HepG2 (cell line): Measurements from ENCODE around the gene CCDC69. TPM values are rescaled to one million over a fixed set of nuclear protein-coding genes. Genes with fewer than 3 reads are reported as not detected.
A peak's percentile ranks its signal among the peaks of the same experiment; 100 is the strongest.

Experiments
- ATAC-seq: fragments of 200-7000 bp; cut with Tn5 transposase; 3 replicates; pipeline ENCODE4 v1.9.1; 2020; ENCODE audit warnings: mild to moderate bottlenecking, moderate library complexity
- BruUV-seq: library from RNA; stranded (reverse); fragments of 400-500 nt; replicated peaks from 2 replicates; lab custom pipeline; 2021; lab: Mats Ljungman, UMichigan
- CTCF ChIA-PET: fragments of 300-600 bp; formaldehyde crosslinking; extraction: SDS; loops from one replicate; lab custom pipeline; 2021; ENCODE audit warnings: low total read pairs, inconsistent platforms, low intra/inter-chr PET ratio; lab: Yijun Ruan, JAX
- POLR2A ChIA-PET: fragments of 350-600 bp; sonication (Branson Sonifier 250); formaldehyde crosslinking; loops from one replicate; lab custom pipeline; 2020; ENCODE audit warnings: antibody characterized with exemption, inconsistent platforms; lab: Yijun Ruan, JAX
- DNase-seq: peaks from one replicate; pipeline ENCODE4 v3.0.0-alpha.2; 2015; ENCODE audit warnings: low spot score
- FAIRE-seq: peaks from 3 replicates; lab custom pipeline; 2011; peaks lifted over from hg19 to GRCh38; lab: Jason Lieb, UNC
- H2AFZ ChIP-seq: one replicate; pipeline ENCODE4 v1.6.1; 2011; ENCODE audit warnings: low read length, inconsistent platforms
- H3K27ac ChIP-seq: fragments of 300-600 bp; 3 replicates; pipeline ENCODE4 v1.8.0; 2011; ENCODE audit warnings: mixed run types, mild to moderate bottlenecking, mixed read lengths, low read length, inconsistent platforms; ENCODE audit not compliant: insufficient read depth; ENCODE audit errors: extremely low read length
- H3K27me3 ChIP-seq, 2 experiments: fragments of 200-600 bp in 1 of 2; 2 replicates in 1 of 2; 3 replicates in 1 of 2; pipeline versions ENCODE4 v1.6.0 to v1.8.0; 2011; ENCODE audit warnings: low read length in 2 of 2, mild to moderate bottlenecking in 2 of 2, moderate library complexity in 2 of 2, inconsistent platforms in 1 of 2; ENCODE audit not compliant: insufficient read depth in 2 of 2, control insufficient read depth in 1 of 2
- H3K36me3 ChIP-seq, 2 experiments: fragments of 200-600 bp in 1 of 2; replicated peaks in 1 of 2; 2 replicates in 1 of 2; 3 replicates in 1 of 2; pipeline versions ENCODE4 v1.5.1 to v1.8.0; 2011; ENCODE audit warnings: low read length in 2 of 2, inconsistent platforms in 1 of 2; ENCODE audit not compliant: insufficient read depth in 2 of 2, control insufficient read depth in 1 of 2
- H3K4me1 ChIP-seq: 2 replicates; pipeline ENCODE4 v1.5.1; 2012; ENCODE audit warnings: low read length, inconsistent platforms; ENCODE audit not compliant: insufficient read depth
- H3K4me2 ChIP-seq: 2 replicates; pipeline ENCODE4 v1.6.0; 2011; ENCODE audit warnings: low read depth, low read length, inconsistent platforms
- H3K4me3 ChIP-seq, 3 experiments: fragments of 200-600 bp in 1 of 3; sonication (generic), shearing (Covaris generic) in 1 of 3; replicated peaks in 1 of 3; 2 replicates each; pipeline ENCODE4 v1.5.1; 2011 to 2016; ENCODE audit warnings: low read length in 3 of 3, inconsistent platforms in 2 of 3, low read depth in 2 of 3, mild to moderate bottlenecking in 2 of 3, control low read depth in 1 of 3, mixed read lengths in 1 of 3; ENCODE audit not compliant: insufficient read depth in 1 of 3
- H3K79me2 ChIP-seq: one replicate; pipeline ENCODE4 v1.6.1; 2011; ENCODE audit warnings: low read length, inconsistent platforms; ENCODE audit not compliant: insufficient read depth
- H3K9ac ChIP-seq: 2 replicates; pipeline ENCODE4 v1.6.0; 2011; ENCODE audit warnings: mild to moderate bottlenecking, low read depth, low read length, inconsistent platforms; ENCODE audit not compliant: insufficient read depth
- H3K9me3 ChIP-seq: 2 replicates; pipeline ENCODE4 v1.5.1; 2012; ENCODE audit warnings: mild to moderate bottlenecking, low read length
- H4K20me1 ChIP-seq: 2 replicates; pipeline ENCODE4 v1.6.0; 2011; ENCODE audit warnings: inconsistent platforms, mild to moderate bottlenecking, low read length, moderate library complexity; ENCODE audit not compliant: insufficient read depth
- ATF3 ChIP-seq: sonication (generic); formaldehyde crosslinking; IDR thresholded peaks from 2 replicates; pipeline ENCODE4 v1.4.0; 2020; ENCODE audit warnings: missing genetic modification reagents
- ATF4 ChIP-seq, 2 experiments: fragments of 450-650 bp in 1 of 2; sonication (generic) in 1 of 2; formaldehyde crosslinking; IDR thresholded peaks; 2 replicates each; pipeline versions ENCODE4 v1.5.0 to v1.8.0; 2020 to 2022; ENCODE audit warnings: mild to moderate bottlenecking in 1 of 2, missing genetic modification reagents in 1 of 2
- CHD4 ChIP-seq: fragments of 200-600 bp; sonication (generic); IDR thresholded peaks from 2 replicates; pipeline ENCODE4 v1.7.0; 2017; ENCODE audit warnings: mild to moderate bottlenecking, low read length, borderline replicate concordance
- ELF1 ChIP-seq: sonication (generic); formaldehyde crosslinking; IDR thresholded peaks from 2 replicates; pipeline ENCODE4 v1.4.0; 2020; ENCODE audit warnings: missing genetic modification reagents
- FOXA3 ChIP-seq: IDR thresholded peaks from 2 replicates; pipeline ENCODE4 v1.6.1; 2016; ENCODE audit warnings: missing genetic modification reagents, missing compliant biosample characterization
- GLI4 ChIP-seq: sonication (generic); formaldehyde crosslinking; IDR thresholded peaks from 2 replicates; pipeline ENCODE4 v1.5.1; 2020; ENCODE audit warnings: missing genetic modification reagents, mild to moderate bottlenecking, moderate library complexity, borderline replicate concordance
- HCFC1 ChIP-seq: fragments of 150-350 bp; IDR thresholded peaks from 2 replicates; pipeline ENCODE4 v1.6.1; 2014; ENCODE audit warnings: low read depth, low read length
- MAFF ChIP-seq: IDR thresholded peaks from 2 replicates; pipeline ENCODE4 v1.6.1; 2011; ENCODE audit warnings: low read depth, low read length, improper control_type of control experiment
- MXD3 ChIP-seq: IDR thresholded peaks from 2 replicates; pipeline ENCODE4 v1.6.1; 2016; ENCODE audit warnings: mild to moderate bottlenecking, missing biosample characterization, missing genetic modification reagents
- TAF15 ChIP-seq: fragments of 200-400 bp; formaldehyde crosslinking; IDR thresholded peaks from one replicate; pipeline ENCODE4 v1.6.1; 2018; ENCODE audit warnings: mild to moderate bottlenecking, low read depth, low read length; ENCODE audit not compliant: poor library complexity, severe bottlenecking
- ZNF577 ChIP-seq: sonication (generic); formaldehyde crosslinking; IDR thresholded peaks from 2 replicates; pipeline ENCODE4 v1.4.0; 2020; ENCODE audit warnings: mild to moderate bottlenecking, low read depth, missing genetic modification reagents, borderline replicate concordance
- WGBS: methylation state at CpG from one replicate; pipeline ENCODE4 v1.1.6; 2017; ENCODE audit warnings: low lambda C conversion rate; 5-methylcytosine and 5-hydroxymethylcytosine counted together
- in situ Hi-C: cut with HindIII; loops from 2 replicates; pipeline ENCODE4 v1.10.0; 2017; ENCODE audit warnings: low pct_unique_long_range_greater_than_20kb; ENCODE audit not compliant: extremely low pct_ligation_motif_present
- intact Hi-C: fragments of 100-400 bp; cut with micrococcal nuclease; formaldehyde crosslinking; loops from one replicate; pipeline ENCODE4 v1.10.0; 2022; ENCODE audit not compliant: unreplicated experiment
- polyA plus RNA-seq, 8 experiments: library from polyadenylated mRNA; depleted of rRNA in 3 of 8; stranded (reverse) in 7 of 8; unstranded in 1 of 8; fragments of >200 nt; fragmentation: Illumina TruSeq in 4 of 8; extraction: Trizol in 4 of 8; gene quantifications; 2 replicates each; pipeline versions ENCODE4 v1.2.1 to v1.2.3, GENCODE V29; 2011 to 2016; ENCODE audit warnings: low read depth in 4 of 8, missing spikeins in 1 of 8, mixed read lengths in 1 of 8; ENCODE audit not compliant: insufficient read depth in 1 of 8
- total RNA-seq, 5 experiments: library from RNA; depleted of rRNA; stranded (reverse); fragments of >200 nt; fragmentation: Illumina TruSeq; extraction: Trizol; gene quantifications; 2 replicates each; pipeline ENCODE4 v1.2.3, GENCODE V29; 2016; ENCODE audit warnings: low read depth in 1 of 5
- TF ChIP-seq, protein P1 (sequence below): IDR thresholded peaks from 2 replicates; pipeline ENCODE4 v1.6.1; 2016; ENCODE audit warnings: control low read depth
- TF ChIP-seq, protein P2 (sequence below): IDR thresholded peaks from 2 replicates; pipeline ENCODE4 v1.6.1; 2016; ENCODE audit warnings: missing compliant biosample characterization, missing genetic modification reagents, borderline replicate concordance
- TF ChIP-seq, protein P3 (sequence below): sonication (generic); formaldehyde crosslinking; IDR thresholded peaks from 2 replicates; pipeline ENCODE4 v1.5.0; 2020; ENCODE audit warnings: mild to moderate bottlenecking, missing genetic modification reagents
- TF ChIP-seq, protein P4 (sequence below): sonication (generic); formaldehyde crosslinking; conservative IDR thresholded peaks from 2 replicates; pipeline ENCODE4 v1.4.0; 2020; ENCODE audit warnings: missing genetic modification reagents

The CCDC69 gene
- total and polyA plus RNA-seq, 2 of the 13 experiments (the other 11 are each of a cell fraction or from before 2014, with no cell fraction given), result 12.2 to 45.2 TPM

DNA sequence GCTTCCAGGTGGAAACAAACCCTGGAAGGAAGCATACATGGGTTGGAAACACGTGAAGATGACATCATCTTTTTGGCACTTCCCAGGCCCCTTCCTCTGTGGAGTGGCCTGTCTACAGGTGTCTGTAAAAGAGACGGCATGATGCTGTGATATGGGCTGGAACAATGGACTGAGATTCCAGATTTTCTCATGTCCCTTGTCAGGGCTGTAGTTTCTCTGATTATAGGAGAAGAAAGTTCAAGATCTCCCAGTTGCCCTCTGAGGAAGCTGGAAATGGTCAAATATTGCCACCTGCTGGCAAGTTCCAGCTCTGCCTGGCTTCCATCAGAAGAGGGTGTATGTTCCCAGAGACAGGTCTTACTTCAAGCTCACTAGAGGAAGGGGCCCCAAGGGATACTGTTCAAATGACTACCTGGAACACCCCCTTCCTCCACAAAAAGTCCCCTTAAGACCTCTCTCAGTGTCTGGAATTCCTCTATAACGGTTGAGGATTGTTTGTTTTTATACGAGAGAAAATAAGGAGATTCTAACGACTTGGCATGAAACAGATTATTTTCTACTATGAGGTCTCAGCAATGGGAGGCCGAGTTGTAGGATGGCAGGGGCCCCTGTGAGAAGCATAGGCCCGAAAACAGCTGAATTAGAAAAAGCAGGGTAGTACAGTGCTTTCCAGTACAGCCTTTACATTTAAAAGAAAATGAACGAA lies 59.1 kb downstream of the CCDC69 start (continued):
- TF ChIP-seq, protein P1, sequence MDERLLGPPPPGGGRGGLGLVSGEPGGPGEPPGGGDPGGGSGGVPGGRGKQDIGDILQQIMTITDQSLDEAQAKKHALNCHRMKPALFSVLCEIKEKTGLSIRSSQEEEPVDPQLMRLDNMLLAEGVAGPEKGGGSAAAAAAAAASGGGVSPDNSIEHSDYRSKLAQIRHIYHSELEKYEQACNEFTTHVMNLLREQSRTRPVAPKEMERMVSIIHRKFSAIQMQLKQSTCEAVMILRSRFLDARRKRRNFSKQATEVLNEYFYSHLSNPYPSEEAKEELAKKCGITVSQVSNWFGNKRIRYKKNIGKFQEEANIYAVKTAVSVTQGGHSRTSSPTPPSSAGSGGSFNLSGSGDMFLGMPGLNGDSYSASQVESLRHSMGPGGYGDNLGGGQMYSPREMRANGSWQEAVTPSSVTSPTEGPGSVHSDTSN (CRISPR knock-in tag), result no peak
- no peak for TF ChIP-seq HCFC1
- no peak for TF ChIP-seq ATF4 (CRISPR knock-in tag; IDR thresholded peaks at IDR 0.05)
- peak; percentile 55 for TF ChIP-seq ATF3 (CRISPR knock-in tag)
- no peak for TF ChIP-seq CHD4
- no peak for TF ChIP-seq MXD3
- TF ChIP-seq, protein P2, sequence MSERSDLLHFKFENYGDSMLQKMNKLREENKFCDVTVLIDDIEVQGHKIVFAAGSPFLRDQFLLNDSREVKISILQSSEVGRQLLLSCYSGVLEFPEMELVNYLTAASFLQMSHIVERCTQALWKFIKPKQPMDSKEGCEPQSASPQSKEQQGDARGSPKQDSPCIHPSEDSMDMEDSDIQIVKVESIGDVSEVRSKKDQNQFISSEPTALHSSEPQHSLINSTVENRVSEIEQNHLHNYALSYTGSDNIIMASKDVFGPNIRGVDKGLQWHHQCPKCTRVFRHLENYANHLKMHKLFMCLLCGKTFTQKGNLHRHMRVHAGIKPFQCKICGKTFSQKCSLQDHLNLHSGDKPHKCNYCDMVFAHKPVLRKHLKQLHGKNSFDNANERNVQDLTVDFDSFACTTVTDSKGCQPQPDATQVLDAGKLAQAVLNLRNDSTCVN (CRISPR knock-in tag), result no peak

DNA sequence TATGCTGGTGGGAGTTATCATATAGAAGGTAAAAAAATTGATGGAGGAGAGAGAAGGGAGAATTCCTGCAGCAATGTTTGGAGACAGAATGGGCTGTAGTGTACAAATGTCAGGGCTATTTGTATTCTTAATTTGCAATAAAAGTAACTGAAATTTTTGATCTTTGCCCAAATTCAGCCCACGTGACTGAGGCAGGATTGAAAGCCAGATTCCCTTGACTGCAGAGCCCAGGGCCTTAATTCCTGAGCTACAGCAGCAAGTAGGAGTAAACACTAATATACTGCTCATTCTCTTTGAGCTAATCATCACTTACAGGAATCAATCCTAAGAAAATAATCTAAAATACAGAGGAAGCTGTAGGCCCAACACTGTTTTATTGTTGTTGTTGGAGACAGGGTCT lies 61.1 kb downstream of the CCDC69 start:
- FAIRE-seq (no peak), ATAC-seq (no peak), DNase-seq (no peak)
- no peaks in the 10 kb centered on the region; a peak in 1 of 5 replicates for H3K27me3 ChIP-seq
- H3K4me2 ChIP-seq, result no peak overlapping the region
- no peak overlapping the region for H2AFZ ChIP-seq
- no peaks in the 10 kb centered on the region for H3K9me3 ChIP-seq
- H3K36me3 ChIP-seq, result no peaks in the 10 kb centered on the region
- no peak overlapping the region for H3K27ac ChIP-seq
- 7% methylated on average over 1 of the region's 1 CpG for WGBS
- no TSS peak for BruUV-seq
- intact Hi-C loops, result no loop called here
- peaks cover 2% of the 10 kb centered on the region for H3K79me2 ChIP-seq
- in situ Hi-C loops, result loop anchor here (5.0 kb wide), 1 partner anchor 40 kb away; no protein-coding TSS in a partner anchor
- no peak overlapping the region for H3K9ac ChIP-seq
- CTCF ChIA-PET, result interaction anchor here (4.9 kb wide), 1 partner anchor 36 kb away, joined by 60 read pairs; no protein-coding TSS in a partner anchor
- POLR2A ChIA-PET, result no interaction called here
- H3K4me3 ChIP-seq, result no peak overlapping the region
- H3K4me1 ChIP-seq, result peaks cover 50% of the 10 kb centered on the region
- no peaks in the 10 kb centered on the region for H4K20me1 ChIP-seq
- no peak for TF ChIP-seq TAF15
- TF ChIP-seq, protein P3, sequence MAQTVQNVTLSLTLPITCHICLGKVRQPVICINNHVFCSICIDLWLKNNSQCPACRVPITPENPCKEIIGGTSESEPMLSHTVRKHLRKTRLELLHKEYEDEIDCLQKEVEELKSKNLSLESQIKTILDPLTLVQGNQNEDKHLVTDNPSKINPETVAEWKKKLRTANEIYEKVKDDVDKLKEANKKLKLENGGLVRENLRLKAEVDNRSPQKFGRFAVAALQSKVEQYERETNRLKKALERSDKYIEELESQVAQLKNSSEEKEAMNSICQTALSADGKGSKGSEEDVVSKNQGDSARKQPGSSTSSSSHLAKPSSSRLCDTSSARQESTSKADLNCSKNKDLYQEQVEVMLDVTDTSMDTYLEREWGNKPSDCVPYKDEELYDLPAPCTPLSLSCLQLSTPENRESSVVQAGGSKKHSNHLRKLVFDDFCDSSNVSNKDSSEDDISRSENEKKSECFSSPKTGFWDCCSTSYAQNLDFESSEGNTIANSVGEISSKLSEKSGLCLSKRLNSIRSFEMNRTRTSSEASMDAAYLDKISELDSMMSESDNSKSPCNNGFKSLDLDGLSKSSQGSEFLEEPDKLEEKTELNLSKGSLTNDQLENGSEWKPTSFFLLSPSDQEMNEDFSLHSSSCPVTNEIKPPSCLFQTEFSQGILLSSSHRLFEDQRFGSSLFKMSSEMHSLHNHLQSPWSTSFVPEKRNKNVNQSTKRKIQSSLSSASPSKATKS (CRISPR knock-in tag), result no peak
- TF ChIP-seq FOXA3 (CRISPR knock-in tag), result no peak
- no peak for TF ChIP-seq GLI4
- TF ChIP-seq ELF1, result no peak
- TF ChIP-seq MAFF, result no peak
- TF ChIP-seq ZNF577 (CRISPR knock-in tag), result no peak
- TF ChIP-seq, protein P4, sequence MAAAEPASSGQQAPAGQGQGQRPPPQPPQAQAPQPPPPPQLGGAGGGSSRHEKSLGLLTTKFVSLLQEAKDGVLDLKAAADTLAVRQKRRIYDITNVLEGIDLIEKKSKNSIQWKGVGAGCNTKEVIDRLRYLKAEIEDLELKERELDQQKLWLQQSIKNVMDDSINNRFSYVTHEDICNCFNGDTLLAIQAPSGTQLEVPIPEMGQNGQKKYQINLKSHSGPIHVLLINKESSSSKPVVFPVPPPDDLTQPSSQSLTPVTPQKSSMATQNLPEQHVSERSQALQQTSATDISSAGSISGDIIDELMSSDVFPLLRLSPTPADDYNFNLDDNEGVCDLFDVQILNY (CRISPR knock-in tag), result no peak
